ENCODE data around the gene GALNT15.
A peak's percentile ranks its signal among the peaks of the same experiment; 100 is the strongest.

GALNT15 gene

GRCh38 chr3:16168211-16168610, 6.3 kb upstream of the GALNT15 start:
- no peak for DNase-seq

- peak; percentile 29 for DNase-seq
Measured at GRCh38 chr3:16171009-16171408, 3.5 kb upstream of the GALNT15 start.

GRCh38 chr3:16171825-16172224, 2.7 kb upstream of the GALNT15 start:
- no peak for DNase-seq

GRCh38 chr3:16173283-16174025, 1.0 kb upstream of the GALNT15 start:
- no peak for DNase-seq

GRCh38 chr3:16174026-16174355, 489 bp upstream of the GALNT15 start:
- DNase-seq = no peak

GRCh38 chr3:16174976-16175901, 759 bp downstream of the GALNT15 start:
- no peak for DNase-seq

- DNase-seq = no peak
Measured at GRCh38 chr3:16176391-16177030, 2.0 kb downstream of the GALNT15 start.

GRCh38 chr3:16177382-16177781, 2.9 kb downstream of the GALNT15 start:
- no peak for DNase-seq

GRCh38 chr3:16177962-16178627, 3.6 kb downstream of the GALNT15 start:
- no peak for DNase-seq

- DNase-seq = no peak
Measured at GRCh38 chr3:16178628-16178988, 4.1 kb downstream of the GALNT15 start.

- DNase-seq = no peak
Measured at GRCh38 chr3:16179261-16179660, 4.8 kb downstream of the GALNT15 start.

GRCh38 chr3:16179771-16180736, 5.6 kb downstream of the GALNT15 start:
- no peak for DNase-seq

GRCh38 chr3:16180737-16181134, 6.3 kb downstream of the GALNT15 start:
- DNase-seq = no peak

- DNase-seq = no peak
Measured at GRCh38 chr3:16181361-16181760, 6.9 kb downstream of the GALNT15 start.

- DNase-seq = no peak
Measured at GRCh38 chr3:16182183-16182582, 7.7 kb downstream of the GALNT15 start.

GRCh38 chr3:16182612-16183011, 8.1 kb downstream of the GALNT15 start:
- no peak for DNase-seq

GRCh38 chr3:16183082-16183481, 8.6 kb downstream of the GALNT15 start:
- no peak for DNase-seq

- no peak for DNase-seq
Measured at GRCh38 chr3:16183601-16184270, 9.3 kb downstream of the GALNT15 start.

- no peak for DNase-seq
Measured at GRCh38 chr3:16186086-16186485, 11.6 kb downstream of the GALNT15 start.

- DNase-seq = no peak
Measured at GRCh38 chr3:16186565-16186964, 12.1 kb downstream of the GALNT15 start.

- DNase-seq = no peak
Measured at GRCh38 chr3:16187213-16187790, 12.8 kb downstream of the GALNT15 start.

Measured in NCI-H2171 (cell line).